Measurements from ENCODE around the gene CSN3. TPM values are rescaled to one million over a fixed set of nuclear protein-coding genes. Genes with fewer than 3 reads are reported as not detected.

CSN3 gene
- total and polyA plus RNA-seq, 2 experiments from 2014 or later: not detected

- H3K9me2 ChIP-seq (ENCODE audit: insufficient read depth): no peaks in the 10 kb centered on the region
- in situ Hi-C loops (cut with MboI): no loop called here
- H3K4me3 ChIP-seq: no peak within 1 kb of the TSS
- DNase-seq: no peak
- 12 to 19% methylated on average over 2 of the region's 2 CpGs for WGBS, 2 experiments (ENCODE audit: low coverage in 1 of 2, low lambda C conversion rate in 2 of 2, missing lambda C conversion rate in 2 of 2)
- no peak within 1 kb of the TSS for H3K27ac ChIP-seq
- H3F3A ChIP-seq (ENCODE audit: insufficient read depth): no peaks in the 10 kb centered on the region
- no peaks in the 10 kb centered on the region for H4K20me1 ChIP-seq (ENCODE audit: insufficient read depth)
- H3K4me1 ChIP-seq (ENCODE audit: insufficient read depth): no peaks in the 10 kb centered on the region
- no peak within 1 kb of the TSS for H2AFZ ChIP-seq
- H3K27me3 ChIP-seq (replicated peaks; ENCODE audit: insufficient read depth): no peaks in the 10 kb centered on the region
- H3K4me2 ChIP-seq (ENCODE audit: unreplicated experiment): no peak within 1 kb of the TSS
- no peaks in the 10 kb centered on the region for H3K36me3 ChIP-seq (ENCODE audit: low read depth)
- no peaks in the 10 kb centered on the region for H3K9me3 ChIP-seq (ENCODE audit: low read depth)
- TF ChIP-seq EZH2phosphoT487 (IDR thresholded peaks at IDR 0.05; ENCODE audit: insufficient read depth, low read depth) (no peak), EZH2 (IDR thresholded peaks at IDR 0.05; ENCODE audit: insufficient read depth, poor library complexity, severe bottlenecking) (no peak)
- H3K79me2 ChIP-seq (ENCODE audit: insufficient read depth): no peaks in the 10 kb centered on the region
- H3K9ac ChIP-seq: no peak within 1 kb of the TSS
Observed at GRCh38 chr4:70225824-70226223, 16.6 kb upstream of the CSN3 start, which contains the start of gene FDCSP. Gene FDCSP, plus strand, starts transcription at chr4:70226124. Its CDS starts 5,071 bp downstream, at chr4:70231195.

DNA sequence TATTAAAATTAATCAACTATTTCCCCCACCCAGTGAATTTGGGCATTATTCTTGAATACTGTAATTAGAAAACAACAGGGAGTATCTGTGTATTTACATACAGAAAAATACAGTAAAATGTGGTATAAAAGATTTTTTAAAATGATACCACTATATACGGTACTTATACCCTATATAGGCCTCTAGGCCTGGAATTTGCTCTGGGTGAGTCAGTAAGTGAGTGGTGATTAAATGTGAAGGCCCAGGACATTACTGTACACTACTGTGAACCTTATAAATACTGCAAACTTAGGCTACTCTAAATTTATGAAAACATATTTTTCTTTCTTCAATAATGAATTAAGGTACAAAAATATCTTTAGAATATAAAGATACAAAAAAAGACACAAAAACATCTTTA lies 6.3 kb upstream of the CSN3 start:
- Histone ChIP-seq H2AFZ (no peak overlapping the region), H3K27me3 (replicated peaks; ENCODE audit: insufficient read depth) (no peaks in the 10 kb centered on the region), H3K27ac (no peak overlapping the region), H3K36me3 (ENCODE audit: low read depth) (no peaks in the 10 kb centered on the region), H3F3A (ENCODE audit: insufficient read depth) (no peaks in the 10 kb centered on the region), H3K9me3 (ENCODE audit: low read depth) (no peaks in the 10 kb centered on the region), H3K79me2 (ENCODE audit: insufficient read depth) (no peaks in the 10 kb centered on the region), H3K4me3 (no peak overlapping the region), H3K4me2 (ENCODE audit: unreplicated experiment) (no peak overlapping the region), H3K9ac (no peak overlapping the region), H3K9me2 (ENCODE audit: insufficient read depth) (no peaks in the 10 kb centered on the region), H3K4me1 (ENCODE audit: insufficient read depth) (no peaks in the 10 kb centered on the region), H4K20me1 (ENCODE audit: insufficient read depth) (no peaks in the 10 kb centered on the region)
- WGBS, 2 experiments (ENCODE audit: low coverage in 1 of 2, low lambda C conversion rate in 2 of 2, missing lambda C conversion rate in 2 of 2): 5 to 12% methylated on average over 1 of the region's 1 CpG
- no peak for DNase-seq
- in situ Hi-C loops (cut with MboI): no loop called here
- no peak for TF ChIP-seq EZH2 (IDR thresholded peaks at IDR 0.05; ENCODE audit: insufficient read depth, poor library complexity, severe bottlenecking)
- TF ChIP-seq EZH2phosphoT487 (IDR thresholded peaks at IDR 0.05; ENCODE audit: insufficient read depth, low read depth): no peak

- no peaks in the 10 kb centered on the region for H3K27me3 ChIP-seq (replicated peaks; ENCODE audit: insufficient read depth)
- H2AFZ ChIP-seq: no peak overlapping the region
- H3K27ac ChIP-seq: no peak overlapping the region
- TF ChIP-seq EZH2 (IDR thresholded peaks at IDR 0.05; ENCODE audit: insufficient read depth, poor library complexity, severe bottlenecking): no peak
- no peak for TF ChIP-seq EZH2phosphoT487 (IDR thresholded peaks at IDR 0.05; ENCODE audit: insufficient read depth, low read depth)
- no peaks in the 10 kb centered on the region for H3K36me3 ChIP-seq (ENCODE audit: low read depth)
- DNase-seq: no peak
- no peak overlapping the region for H3K4me2 ChIP-seq (ENCODE audit: unreplicated experiment)
- no peaks in the 10 kb centered on the region for H3K4me1 ChIP-seq (ENCODE audit: insufficient read depth)
- H3K9me2 ChIP-seq (ENCODE audit: insufficient read depth): no peaks in the 10 kb centered on the region
- H3K4me3 ChIP-seq: no peak overlapping the region
- in situ Hi-C loops (cut with MboI): no loop called here
- H3K9me3 ChIP-seq (ENCODE audit: low read depth): no peaks in the 10 kb centered on the region
- no peak overlapping the region for H3K9ac ChIP-seq
- no peaks in the 10 kb centered on the region for H3F3A ChIP-seq (ENCODE audit: insufficient read depth)
- no peaks in the 10 kb centered on the region for H4K20me1 ChIP-seq (ENCODE audit: insufficient read depth)
- no peaks in the 10 kb centered on the region for H3K79me2 ChIP-seq (ENCODE audit: insufficient read depth)
- 0 to 1% methylated on average over 3 of the region's 3 CpGs for WGBS, 2 experiments (ENCODE audit: low coverage in 1 of 2, low lambda C conversion rate in 2 of 2, missing lambda C conversion rate in 2 of 2)
Observed at GRCh38 chr4:70239131-70239883, 3.1 kb upstream of the CSN3 start.

GRCh38 chr4:70239884-70240591 lies 2.4 kb upstream of the CSN3 start:
- H3K27me3 ChIP-seq (replicated peaks; ENCODE audit: insufficient read depth): no peaks in the 10 kb centered on the region
- no peak for TF ChIP-seq EZH2 (IDR thresholded peaks at IDR 0.05; ENCODE audit: insufficient read depth, poor library complexity, severe bottlenecking)
- no peak for TF ChIP-seq EZH2phosphoT487 (IDR thresholded peaks at IDR 0.05; ENCODE audit: insufficient read depth, low read depth)
- no peaks in the 10 kb centered on the region for H3K79me2 ChIP-seq (ENCODE audit: insufficient read depth)
- no peak overlapping the region for H3K4me3 ChIP-seq
- no peak overlapping the region for H2AFZ ChIP-seq
- in situ Hi-C loops (cut with MboI): no loop called here
- no peaks in the 10 kb centered on the region for H3K9me2 ChIP-seq (ENCODE audit: insufficient read depth)
- no peak overlapping the region for H3K27ac ChIP-seq
- no peaks in the 10 kb centered on the region for H3K4me1 ChIP-seq (ENCODE audit: insufficient read depth)
- no peak overlapping the region for H3K9ac ChIP-seq
- H3K4me2 ChIP-seq (ENCODE audit: unreplicated experiment): no peak overlapping the region
- DNase-seq: no peak
- no peaks in the 10 kb centered on the region for H4K20me1 ChIP-seq (ENCODE audit: insufficient read depth)
- H3K9me3 ChIP-seq (ENCODE audit: low read depth): no peaks in the 10 kb centered on the region
- H3F3A ChIP-seq (ENCODE audit: insufficient read depth): no peaks in the 10 kb centered on the region
- H3K36me3 ChIP-seq (ENCODE audit: low read depth): no peaks in the 10 kb centered on the region
- WGBS, 2 experiments (ENCODE audit: low coverage in 1 of 2, low lambda C conversion rate in 2 of 2, missing lambda C conversion rate in 2 of 2): 59 to 61% methylated on average over 5 of the region's 5 CpGs
